ENCODE results near the gene AGAP3.

- TF ChIP-seq MAX (IDR thresholded peaks at IDR 0.05; ENCODE audit: low read depth) = no peak
- TF ChIP-seq EZH2phosphoT487 (IDR thresholded peaks at IDR 0.05; ENCODE audit: borderline replicate concordance, low read depth) = no peak
- no peak for TF ChIP-seq SMC3 (IDR thresholded peaks at IDR 0.05; ENCODE audit: low read depth, low read length)
- no peak for TF ChIP-seq CTCF (IDR thresholded peaks at IDR 0.05)
- TF ChIP-seq MXI1 (IDR thresholded peaks at IDR 0.05; ENCODE audit: low read depth, low read length) = no peak
- TF ChIP-seq FOXJ3 (CRISPR knock-in tag; IDR thresholded peaks at IDR 0.05) = no peak
- TF ChIP-seq POLR2AphosphoS5 (IDR thresholded peaks at IDR 0.05; ENCODE audit: low read depth, low read length) = no peak
- no peak for TF ChIP-seq RAD21 (IDR thresholded peaks at IDR 0.05; ENCODE audit: low read length)
- TF ChIP-seq JUND (IDR thresholded peaks at IDR 0.05) = no peak
- TF ChIP-seq ZBTB33 (IDR thresholded peaks at IDR 0.05; ENCODE audit: borderline replicate concordance, low read depth) = no peak
These were observed 24.2 kb upstream of the AGAP3 start for GRCh38 chr7:151062111-151062398.

Measured in SK-N-SH (cell line).